AG04449 (cell line): ENCODE measurements around the gene INSC.

Experiments used
- CTCF ChIA-PET: fragments of 350-600 bp; formaldehyde crosslinking; extraction: SDS; loops from one replicate; lab custom pipeline; 2021; ENCODE audit warnings: antibody characterized with exemption; lab: Yijun Ruan, JAX
- POLR2A ChIA-PET: fragments of 400-600, 350-600 bp; formaldehyde crosslinking; extraction: SDS; loops from one replicate; lab custom pipeline; 2020; ENCODE audit warnings: antibody characterized with exemption, inconsistent platforms; lab: Yijun Ruan, JAX
- DNase-seq: peaks from one replicate; pipeline ENCODE4 v3.0.0-alpha.2; 2010; ENCODE audit warnings: low read depth, low spot score
- H3K4me3 ChIP-seq: 2 replicates; pipeline ENCODE4 v1.5.1; 2011; ENCODE audit warnings: low read depth, mild to moderate bottlenecking, control low read depth, low read length
- CTCF ChIP-seq: IDR thresholded peaks from one replicate; pipeline ENCODE4 v1.5.1; 2011; ENCODE audit warnings: mild to moderate bottlenecking, moderate library complexity, low read length, control low read depth, inconsistent platforms; ENCODE audit not compliant: insufficient read depth; ENCODE audit errors: missing control alignments

The INSC gene

GRCh38 chr11:15189189-15189588 is 74.5 kb downstream of the INSC start:
- POLR2A ChIA-PET, result interaction anchor here (1.3 kb wide), 1 partner anchor 65 kb away, joined by 3 read pairs; no protein-coding TSS in a partner anchor
- CTCF ChIA-PET, result interaction anchor here (0.6 to 2.3 kb wide), 7 partner anchors 11 to 281 kb away, joined by 3 to 11 read pairs (median 5); no protein-coding TSS in a partner anchor
- H3K4me3 ChIP-seq, result no peak overlapping the region
- no peak for TF ChIP-seq CTCF
- no peak for DNase-seq

- no peak overlapping the region for H3K4me3 ChIP-seq
- DNase-seq, result no peak
- POLR2A ChIA-PET, result interaction anchor here (1.3 kb wide), 1 partner anchor 66 kb away, joined by 3 read pairs; no protein-coding TSS in a partner anchor
- CTCF ChIA-PET, result interaction anchor here (0.6 to 2.3 kb wide), 7 partner anchors 10 to 282 kb away, joined by 3 to 11 read pairs (median 5); no protein-coding TSS in a partner anchor
- no peak for TF ChIP-seq CTCF
Measured at GRCh38 chr11:15189641-15190365, 75.1 kb downstream of the INSC start.

GRCh38 chr11:15190611-15191010 is 75.9 kb downstream of the INSC start:
- CTCF ChIA-PET, result interaction anchor here (1.7 to 2.3 kb wide), 3 partner anchors 9 to 91 kb away, joined by 7 to 11 read pairs (median 8); no protein-coding TSS in a partner anchor
- no peak for TF ChIP-seq CTCF
- no peak for DNase-seq
- H3K4me3 ChIP-seq, result no peak overlapping the region
- POLR2A ChIA-PET, result no interaction called here

- POLR2A ChIA-PET, result no interaction called here
- no peak for DNase-seq
- no peak overlapping the region for H3K4me3 ChIP-seq
- no peak for TF ChIP-seq CTCF
- CTCF ChIA-PET, result interaction anchor here (0.6 to 1.1 kb wide), 3 partner anchors 33 to 92 kb away, joined by 3 read pairs; no protein-coding TSS in a partner anchor
Measured at GRCh38 chr11:15192005-15192556, 77.4 kb downstream of the INSC start.

- no peak for DNase-seq
- ChIA-PET CTCF (interaction anchor here (1.0 to 5.2 kb wide), 9 partner anchors 9 to 119 kb away, joined by 3 to 36 read pairs (median 7); no protein-coding TSS in a partner anchor), POLR2A (interaction anchor here (1.2 kb wide), 1 partner anchor 71 kb away, joined by 4 read pairs; no protein-coding TSS in a partner anchor)
- no peak overlapping the region for H3K4me3 ChIP-seq
- TF ChIP-seq CTCF, result no peak
Measured at GRCh38 chr11:15194671-15195415, 80.1 kb downstream of the INSC start.
